Activated gamma-delta T cell treated with anti-CD3 and anti-CD28 coated beads, Interleukin-2, amount 50 U/mL, for 16 hours (primary cell): ENCODE data around the gene B3GLCT.
"Not testable (repeated sequence)": the region's sequence is repeated elsewhere in the genome, so short reads cannot be mapped to it uniquely, and the experiment has no call there.

Experiments
- DNase-seq: peaks from one replicate; pipeline ENCODE4 v3.0.0-alpha.2; 2020; ENCODE audit warnings: low read depth

B3GLCT gene

DNA sequence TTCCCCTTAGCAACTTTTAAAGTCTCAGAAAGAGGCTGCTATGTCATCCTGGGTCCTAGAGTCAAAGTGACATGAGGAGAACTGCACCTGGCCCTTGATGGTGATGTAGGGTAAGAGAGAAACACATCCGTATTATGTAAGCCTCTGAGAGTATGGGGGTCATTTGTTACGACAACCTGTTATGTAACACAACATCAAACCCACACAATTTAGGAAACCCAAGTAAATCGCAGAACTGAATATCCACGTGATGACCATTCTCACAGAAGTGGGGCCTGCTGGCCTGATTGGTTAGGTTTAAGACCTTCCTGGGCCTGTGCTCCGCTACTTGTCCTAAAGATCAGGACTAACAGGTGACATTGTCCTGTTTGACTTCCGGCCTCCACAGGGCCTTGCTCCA lies 15.3 kb upstream of the B3GLCT start:
- no peak for DNase-seq

GRCh38 chr13:31184981-31185645 lies 14.7 kb upstream of the B3GLCT start:
- DNase-seq: no peak

DNA sequence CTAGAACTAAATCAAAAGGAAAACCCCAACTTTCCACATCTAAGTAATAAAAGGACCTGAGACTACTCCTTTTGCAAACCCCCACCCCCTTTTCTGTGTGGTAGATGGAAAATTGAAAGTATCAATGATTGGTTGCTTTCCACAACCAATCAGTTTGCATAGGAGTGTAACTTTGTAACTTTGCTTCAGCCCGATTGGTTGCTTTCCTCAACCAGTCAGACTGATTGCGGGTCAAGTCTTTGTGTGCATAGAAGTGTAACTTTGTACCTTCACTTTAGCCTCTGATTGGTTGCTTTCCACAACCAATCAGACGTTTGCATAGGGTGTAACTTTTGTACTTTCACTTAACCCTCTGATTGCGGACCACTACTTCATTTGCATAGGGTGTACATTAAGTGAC lies 8.0 kb upstream of the B3GLCT start:
- no peak for DNase-seq

DNA sequence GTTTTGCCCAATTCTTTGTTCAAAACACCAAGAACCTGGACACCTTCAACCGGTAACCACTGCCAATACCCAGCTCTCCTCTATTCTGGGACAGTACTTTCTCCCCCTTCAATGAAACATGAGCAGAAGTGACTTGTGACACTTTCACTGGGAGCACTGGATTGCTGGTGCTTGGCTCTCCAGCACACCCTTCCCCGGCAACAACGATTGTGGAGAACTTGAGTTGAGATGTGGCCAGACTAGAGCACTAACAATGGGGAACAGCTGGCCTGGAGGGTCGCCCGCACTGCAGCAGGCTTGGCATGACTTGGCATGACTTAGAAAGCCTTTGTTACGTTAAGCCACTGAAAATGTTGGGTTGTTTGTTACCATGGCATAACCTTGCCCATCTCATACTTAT lies 7.5 kb upstream of the B3GLCT start:
- no peak for DNase-seq

GRCh38 chr13:31195616-31196015 lies 4.2 kb upstream of the B3GLCT start:
- DNase-seq: no peak

- DNase-seq: no peak
These were observed 2.8 kb upstream of the B3GLCT start for GRCh38 chr13:31196992-31197391.

DNA sequence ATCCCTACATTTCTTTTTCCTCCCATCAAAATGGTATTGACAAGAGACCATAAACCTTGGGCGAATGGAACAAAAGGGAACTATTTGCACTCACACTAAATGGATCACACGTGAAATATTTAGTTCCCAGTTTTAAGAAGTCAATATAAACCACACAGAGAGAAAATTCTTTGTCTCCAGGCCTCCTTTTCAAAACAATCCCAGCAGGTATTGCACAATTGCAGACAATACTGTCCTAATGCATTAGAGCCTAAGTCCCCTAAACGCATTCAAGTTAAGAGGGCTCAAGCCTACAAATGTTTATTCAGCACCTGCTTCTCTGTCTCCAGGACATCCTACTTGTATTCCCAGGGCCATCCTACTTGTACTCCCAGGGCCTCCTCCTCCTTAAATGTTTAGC lies 1.3 kb upstream of the B3GLCT start:
- no peak for DNase-seq

GRCh38 chr13:31199527-31199848 lies 287 bp upstream of the B3GLCT start:
- no peak for DNase-seq

- DNase-seq: peak; percentile 32
These were observed 829 bp downstream of the B3GLCT start for GRCh38 chr13:31200637-31200971.

DNA sequence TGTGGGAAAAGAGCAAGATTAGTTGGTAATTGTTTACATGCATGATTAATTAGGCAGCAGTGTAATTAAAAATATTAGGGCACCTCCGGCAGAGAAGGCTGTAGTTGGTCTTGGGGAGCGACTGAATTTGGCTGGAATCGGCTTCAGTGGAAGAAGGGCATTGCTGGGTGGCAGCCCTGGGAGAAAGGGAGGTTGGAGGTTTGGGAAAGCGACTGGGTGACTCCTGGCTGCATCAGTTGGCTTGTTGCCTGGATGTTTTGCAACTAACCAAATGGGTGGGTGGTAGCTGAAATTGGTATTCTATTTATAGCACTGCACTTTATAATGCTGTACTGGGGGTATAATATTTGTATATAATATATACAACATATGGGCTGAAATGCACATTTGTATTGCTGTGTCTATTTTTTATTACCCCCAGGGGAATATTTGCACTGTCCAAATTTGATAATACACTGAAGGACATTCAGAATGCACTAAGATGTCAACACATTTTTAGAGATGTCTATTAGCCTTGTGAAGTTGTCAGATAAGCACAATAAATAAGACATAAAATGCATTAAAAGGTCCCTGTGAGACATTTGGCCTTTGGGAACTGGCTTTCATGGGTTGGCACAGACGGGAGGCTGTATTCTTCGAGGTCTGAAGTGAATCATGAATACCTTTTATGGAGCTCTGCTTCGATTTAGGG lies 1.7 kb downstream of the B3GLCT start:
- DNase-seq: no peak

DNA sequence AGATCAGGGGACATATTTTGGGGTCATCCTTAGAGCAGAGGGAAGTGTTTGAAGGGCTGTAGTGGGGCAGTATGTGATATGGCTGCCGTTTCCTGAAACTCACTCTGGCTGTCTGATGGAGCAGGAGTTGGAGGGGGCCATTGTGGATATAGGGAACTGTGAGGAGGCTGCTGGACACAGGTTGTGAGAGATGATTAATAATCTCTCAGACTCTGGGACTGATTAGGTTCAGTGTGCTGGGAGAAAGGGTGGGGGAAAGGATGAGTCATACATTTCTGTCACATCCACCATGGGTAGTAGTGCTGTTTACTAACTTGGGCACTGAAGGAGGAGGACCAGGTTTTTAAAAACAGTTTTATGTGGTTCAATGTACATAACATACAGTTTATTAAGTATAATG lies 4.8 kb downstream of the B3GLCT start:
- DNase-seq: no peak

GRCh38 chr13:31207661-31208552 lies 8.1 kb downstream of the B3GLCT start:
- no peak for DNase-seq

GRCh38 chr13:31208559-31209122 lies 8.9 kb downstream of the B3GLCT start:
- DNase-seq: no peak

DNA sequence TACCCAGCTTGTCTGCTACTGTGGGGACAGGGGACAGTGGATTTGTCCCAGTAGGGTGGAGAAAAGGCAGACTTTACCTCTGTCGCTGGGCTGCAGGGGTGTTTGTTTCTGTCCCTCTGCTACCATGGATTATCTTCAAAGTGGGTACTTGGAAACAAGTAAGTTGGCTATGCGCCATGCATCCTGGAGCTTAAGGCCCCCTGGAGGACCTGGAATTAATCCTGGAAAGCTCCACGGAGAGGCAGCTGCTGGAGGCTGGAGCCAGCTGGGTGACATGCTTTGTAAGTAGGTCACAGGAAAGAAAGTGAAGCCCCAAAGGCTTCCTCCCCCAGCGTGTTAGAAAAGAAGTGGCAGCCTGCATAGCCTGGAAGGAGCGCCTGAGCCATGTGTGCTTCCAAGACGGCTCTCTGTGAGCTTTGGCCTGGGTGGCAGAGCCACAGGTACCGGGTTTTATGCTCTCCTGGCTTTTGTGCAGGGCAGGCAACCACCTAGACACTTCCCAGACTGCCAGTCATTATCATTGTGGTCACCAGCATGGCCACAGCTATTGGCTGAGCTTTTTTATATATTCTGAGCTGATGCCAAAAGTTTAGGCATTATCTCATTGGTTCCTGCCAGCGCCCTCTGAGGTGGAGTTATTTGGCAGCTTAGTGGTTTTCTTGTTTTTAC lies 9.5 kb downstream of the B3GLCT start:
- DNase-seq: no peak

- DNase-seq: no peak
These were observed 10.1 kb downstream of the B3GLCT start for GRCh38 chr13:31209841-31210210.

DNA sequence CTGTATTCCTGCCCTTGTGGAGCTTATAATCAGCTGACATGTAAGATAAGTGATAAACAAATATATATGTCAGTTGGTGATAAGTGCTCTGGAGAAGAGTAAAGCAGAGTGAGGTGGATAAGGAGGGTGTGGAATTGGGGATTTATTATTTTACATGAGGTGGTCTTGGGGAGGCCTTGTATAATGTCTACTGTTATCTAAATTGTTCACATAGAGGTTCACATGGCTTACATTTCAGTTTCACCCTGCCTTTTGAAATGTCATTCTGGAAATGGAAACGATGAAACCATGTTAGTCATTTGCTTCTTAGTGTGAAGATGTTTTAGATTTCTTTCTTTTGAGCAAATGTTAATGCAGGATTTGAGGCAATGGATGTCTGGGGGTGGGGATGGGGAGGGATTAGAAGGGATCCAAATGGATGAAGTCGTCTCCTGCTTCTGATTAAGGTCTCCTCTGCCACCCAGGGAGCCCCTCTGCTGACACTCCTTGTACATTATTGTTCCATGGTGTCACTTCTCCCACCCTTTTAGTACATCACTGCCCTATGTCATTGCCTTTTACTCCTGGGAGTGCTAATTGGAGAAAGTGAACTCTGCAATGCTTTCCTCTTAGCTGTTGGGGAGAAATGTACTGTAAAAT lies 14.0 kb downstream of the B3GLCT start:
- no peak for DNase-seq

DNA sequence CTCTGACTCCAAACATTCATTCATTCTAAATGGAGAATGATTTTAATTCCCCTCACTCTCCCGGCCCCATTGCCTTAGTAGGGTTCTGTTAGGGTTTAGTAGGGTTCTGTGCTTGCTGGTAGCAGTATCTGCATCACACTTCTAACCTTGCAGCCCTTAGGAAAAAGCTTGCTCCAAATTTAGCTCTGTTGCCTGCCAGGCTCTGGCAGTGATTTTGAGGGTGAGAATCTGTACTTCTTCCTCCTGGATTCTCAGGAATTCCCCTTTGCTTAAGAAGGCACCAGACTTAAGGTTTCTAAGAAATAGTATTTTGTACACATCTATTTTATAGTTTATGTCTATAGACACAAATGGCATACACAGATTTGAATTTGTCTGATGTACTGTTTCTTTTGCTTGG lies 14.7 kb downstream of the B3GLCT start:
- DNase-seq: no peak

- DNase-seq: not testable (repeated sequence)
These were observed 17.1 kb downstream of the B3GLCT start for GRCh38 chr13:31216916-31217315.

- no peak for DNase-seq
These were observed 20.3 kb downstream of the B3GLCT start for GRCh38 chr13:31219909-31220598.

GRCh38 chr13:31221057-31221456 lies 21.3 kb downstream of the B3GLCT start:
- DNase-seq: no peak

GRCh38 chr13:31223215-31223614 lies 23.4 kb downstream of the B3GLCT start:
- DNase-seq: no peak
